ENCODE data around the gene ABCC4.
"Not testable (repeated sequence)": the region's sequence is repeated elsewhere in the genome, so short reads cannot be mapped to it uniquely, and the experiment has no call there.

ABCC4 gene

DNA sequence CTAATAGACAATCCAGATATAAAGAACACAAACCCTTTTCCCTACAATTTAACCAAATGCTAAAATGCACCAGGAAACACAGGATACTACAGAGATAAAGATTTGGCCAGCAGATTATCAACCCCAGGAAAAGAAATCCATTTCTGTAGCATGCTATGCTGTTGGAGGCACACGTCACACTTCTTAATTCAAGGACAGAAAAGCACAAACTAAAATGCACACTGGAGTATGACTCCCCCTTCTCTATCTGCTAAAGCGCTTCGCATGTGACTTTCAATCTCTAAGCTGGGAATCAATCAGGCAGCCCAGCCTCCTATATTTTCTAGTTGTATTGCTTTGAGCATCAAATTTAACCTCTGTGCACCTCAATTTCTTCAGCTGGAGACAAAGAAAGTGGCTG lies 22.2 kb downstream of the ABCC4 start:
- Histone ChIP-seq H3K9me3 (no peaks in the 10 kb centered on the region), H3K4me3 (ENCODE audit: low read depth, low read length) (no peak overlapping the region), H3K36me3 (no peaks in the 10 kb centered on the region), H3K27me3 (no peaks in the 10 kb centered on the region), H3K4me1 (0 out of 2 replicates have a peak, but pooled peaks cover 4% of the 10 kb centered on the region)
- no peak for DNase-seq
- no peak for TF ChIP-seq CTCF (IDR thresholded peaks at IDR 0.05; ENCODE audit: low read depth, low read length)

DNA sequence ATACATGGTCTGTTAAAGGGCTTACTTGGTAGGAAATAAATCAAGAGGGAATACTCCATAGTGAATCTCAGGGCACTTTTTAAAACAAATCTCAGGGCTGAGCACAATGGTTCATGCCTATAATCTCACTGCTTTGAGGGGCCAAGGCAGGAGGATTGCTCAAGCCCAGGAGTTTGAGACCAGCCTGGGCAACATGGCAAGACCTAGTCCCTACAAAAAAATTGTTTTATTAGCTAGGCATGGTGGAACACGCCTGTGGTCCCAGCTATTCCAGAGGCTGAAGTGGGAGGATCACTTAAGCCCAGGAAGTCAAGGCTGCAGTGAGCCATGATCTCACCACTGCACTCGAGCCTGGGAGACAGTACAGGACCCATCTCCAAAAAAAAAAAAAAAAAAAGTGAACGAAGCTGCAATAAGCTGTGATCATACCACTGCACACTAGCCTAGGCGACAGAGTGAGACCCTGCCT lies 25.2 kb downstream of the ABCC4 start:
- TF ChIP-seq CTCF (IDR thresholded peaks at IDR 0.05; ENCODE audit: low read depth, low read length): no peak
- no peak for DNase-seq
- Histone ChIP-seq H3K4me3 (ENCODE audit: low read depth, low read length) (no peak overlapping the region), H3K36me3 (no peaks in the 10 kb centered on the region; the same call in 1 of the 2 replicates), H3K27me3 (no peaks in the 10 kb centered on the region), H3K4me1 (peaks cover 10% of the 10 kb centered on the region; the same call in 1 of the 2 replicates), H3K9me3 (no peaks in the 10 kb centered on the region)

DNA sequence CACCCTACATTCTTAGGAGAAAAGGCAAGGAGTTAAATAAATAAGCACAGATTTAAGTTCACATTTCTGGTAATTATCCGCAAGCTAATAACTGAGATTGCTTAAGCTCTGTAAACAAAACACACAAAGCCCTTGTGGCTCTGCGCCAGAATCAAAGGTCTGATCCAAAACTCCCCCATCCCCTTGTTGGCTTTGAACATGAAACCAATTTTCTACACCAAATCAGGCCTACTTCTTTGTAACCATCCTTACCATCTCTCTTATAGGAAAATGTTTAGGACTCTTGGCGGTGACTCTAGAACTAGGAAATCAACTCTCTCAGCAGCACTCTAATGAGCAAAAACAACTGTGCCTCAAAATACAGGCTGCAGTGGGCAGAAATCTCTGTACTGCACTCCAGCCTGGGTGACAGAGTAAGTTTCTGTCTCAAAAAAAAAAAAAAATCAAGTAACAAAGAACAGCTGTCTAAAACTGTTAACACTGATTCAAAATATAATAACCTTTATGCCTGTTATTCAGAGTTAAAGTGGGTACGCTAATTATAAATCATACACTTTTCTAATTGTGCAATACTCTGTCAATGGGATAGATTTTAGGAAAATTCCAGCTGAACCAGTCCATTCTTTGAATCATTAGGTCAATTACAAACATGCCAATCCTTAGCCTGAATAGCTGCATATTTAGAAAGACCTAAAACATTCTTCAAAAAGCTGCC lies 25.8 kb downstream of the ABCC4 start:
- no peak for DNase-seq

GRCh38 chr13:95273592-95274132 lies 27.6 kb downstream of the ABCC4 start:
- not testable (repeated sequence) for H3K9me3 ChIP-seq; H3K4me3 ChIP-seq (ENCODE audit: low read depth, low read length); H3K27me3 ChIP-seq; DNase-seq; H3K36me3 ChIP-seq
- H3K4me1 ChIP-seq: peaks cover 15% of the 10 kb centered on the region

More for the DNA sequence above, 25.8 kb downstream of the ABCC4 start:
- no peak overlapping the region for H3K4me3 ChIP-seq (ENCODE audit: low read depth, low read length)
- no peaks in the 10 kb centered on the region for H3K27me3 ChIP-seq
- H3K9me3 ChIP-seq: no peaks in the 10 kb centered on the region
- TF ChIP-seq CTCF (IDR thresholded peaks at IDR 0.05; ENCODE audit: low read depth, low read length): no peak
- no peaks in the 10 kb centered on the region; the same call in 1 of the 2 replicates for H3K36me3 ChIP-seq
- peaks cover 10% of the 10 kb centered on the region; the same call in 1 of the 2 replicates for H3K4me1 ChIP-seq

GRCh38 chr13:95272076-95272475 lies 29.2 kb downstream of the ABCC4 start:
- H3K9me3 ChIP-seq; H3K36me3 ChIP-seq; H3K4me3 ChIP-seq (ENCODE audit: low read depth, low read length); DNase-seq; H3K27me3 ChIP-seq: not testable (repeated sequence)
- peaks cover 27% of the 10 kb centered on the region for H3K4me1 ChIP-seq

- DNase-seq: no peak
- Histone ChIP-seq H3K4me3 (ENCODE audit: low read depth, low read length) (no peak overlapping the region), H3K9me3 (no peaks in the 10 kb centered on the region), H3K4me1 (peaks cover 27% of the 10 kb centered on the region), H3K27me3 (no peaks in the 10 kb centered on the region), H3K36me3 (no peaks in the 10 kb centered on the region; the same call in 1 of the 2 replicates)
- TF ChIP-seq CTCF (IDR thresholded peaks at IDR 0.05; ENCODE audit: low read depth, low read length): no peak
Measured at GRCh38 chr13:95269756-95270155, 31.5 kb downstream of the ABCC4 start.

GRCh38 chr13:95268343-95269065 lies 32.7 kb downstream of the ABCC4 start:
- H3K4me1 ChIP-seq: peaks cover 27% of the 10 kb centered on the region
- not testable (repeated sequence) for DNase-seq; H3K27me3 ChIP-seq; H3K4me3 ChIP-seq (ENCODE audit: low read depth, low read length); H3K9me3 ChIP-seq; H3K36me3 ChIP-seq

All from BE2C (cell line).